Subcutaneous adipose tissue (tissue), 4 donors: ENCODE data around the gene CRYGS. TPM values are rescaled to one million over a fixed set of nuclear protein-coding genes. Genes with fewer than 3 reads are reported as not detected.

ENCODE experiments used
- CTCF ChIP-seq: fragments of 450-650 bp; IDR thresholded peaks from one replicate; pipeline ENCODE4 v1.5.1; 2016; ENCODE audit warnings: low read depth, mild to moderate bottlenecking, control low read depth, antibody characterized with exemption, moderate library complexity
- total RNA-seq, 4 donors: library from RNA; depleted of rRNA; stranded (reverse); fragments of >200 nt; gene quantifications; one replicate each; pipeline ENCODE4 v1.1.0, GENCODE V29; 2016

CRYGS gene
- total RNA-seq, 4 donors from 2014 or later = 2.3 to 7.9 (median 5.8) TPM

- no peak for TF ChIP-seq CTCF
Measured at GRCh38 chr3:186506191-186506739, 37.9 kb downstream of the CRYGS start.

- no peak for TF ChIP-seq CTCF
Measured at GRCh38 chr3:186502966-186503712, 41.0 kb downstream of the CRYGS start.

- TF ChIP-seq CTCF = no peak
Measured at GRCh38 chr3:186502138-186502948, 41.8 kb downstream of the CRYGS start.

GRCh38 chr3:186497608-186498007 is 46.6 kb downstream of the CRYGS start:
- TF ChIP-seq CTCF = no peak

- TF ChIP-seq CTCF = no peak
Measured at GRCh38 chr3:186496635-186497034, 47.5 kb downstream of the CRYGS start.

GRCh38 chr3:186496016-186496415 is 48.2 kb downstream of the CRYGS start:
- TF ChIP-seq CTCF = no peak
